Calu3 (cell line): ENCODE measurements around the gene CFAP77. TPM values are rescaled to one million over a fixed set of nuclear protein-coding genes. Genes with fewer than 3 reads are reported as not detected.

Source experiments
- BruUV-seq: library from RNA; stranded (reverse); fragments of 400-500 nt; replicated peaks from 2 replicates; lab custom pipeline; 2021; lab: Mats Ljungman, UMichigan
- CTCF ChIA-PET: fragments of 300-600 bp; sonication (Branson Sonifier 250); formaldehyde crosslinking; loops from one replicate; lab custom pipeline; 2022; ENCODE audit warnings: antibody characterized with exemption; lab: Charles Lee
- DNase-seq: peaks from one replicate; pipeline ENCODE4 v3.0.0; 2022
- H3K27ac Mint-ChIP-seq: one replicate; pipeline ENCODE4 v1.8.0; 2022; ENCODE audit warnings: mixed read lengths; ENCODE audit not compliant: unreplicated experiment
- H3K27me3 Mint-ChIP-seq: one replicate; pipeline ENCODE4 v1.8.0; 2022; ENCODE audit warnings: mixed read lengths; ENCODE audit not compliant: unreplicated experiment
- H3K36me3 Mint-ChIP-seq: one replicate; pipeline ENCODE4 v1.8.0; 2022; ENCODE audit warnings: mild to moderate bottlenecking, moderate library complexity, mixed read lengths; ENCODE audit not compliant: insufficient read depth, unreplicated experiment
- H3K4me1 Mint-ChIP-seq: one replicate; pipeline ENCODE4 v1.8.0; 2022; ENCODE audit warnings: mild to moderate bottlenecking, low read depth, mixed read lengths; ENCODE audit not compliant: unreplicated experiment
- H3K4me3 Mint-ChIP-seq: one replicate; pipeline ENCODE4 v1.8.0; 2022; ENCODE audit warnings: mild to moderate bottlenecking, low read depth, moderate library complexity, mixed read lengths; ENCODE audit not compliant: unreplicated experiment
- H3K9me3 Mint-ChIP-seq: one replicate; pipeline ENCODE4 v1.8.0; 2022; ENCODE audit warnings: low read depth, mixed read lengths; ENCODE audit not compliant: unreplicated experiment
- intact Hi-C: fragments of 100-400 bp; cut with micrococcal nuclease; formaldehyde crosslinking; loops from one replicate; pipeline ENCODE4 v1.10.0; 2022; ENCODE audit not compliant: unreplicated experiment
- total RNA-seq: library from RNA; stranded (reverse); gene quantifications from 2 replicates; pipeline ENCODE4 v1.2.3, GENCODE V29; 2022
- TF ChIP-seq, protein P1 (sequence below): fragments of 200-600 bp; IDR thresholded peaks from one replicate; pipeline ENCODE4 v1.8.0; 2022; ENCODE audit warnings: antibody characterized with exemption; ENCODE audit not compliant: unreplicated experiment

Gene CFAP77
- total RNA-seq, 1 experiment from 2014 or later = not detected

DNA sequence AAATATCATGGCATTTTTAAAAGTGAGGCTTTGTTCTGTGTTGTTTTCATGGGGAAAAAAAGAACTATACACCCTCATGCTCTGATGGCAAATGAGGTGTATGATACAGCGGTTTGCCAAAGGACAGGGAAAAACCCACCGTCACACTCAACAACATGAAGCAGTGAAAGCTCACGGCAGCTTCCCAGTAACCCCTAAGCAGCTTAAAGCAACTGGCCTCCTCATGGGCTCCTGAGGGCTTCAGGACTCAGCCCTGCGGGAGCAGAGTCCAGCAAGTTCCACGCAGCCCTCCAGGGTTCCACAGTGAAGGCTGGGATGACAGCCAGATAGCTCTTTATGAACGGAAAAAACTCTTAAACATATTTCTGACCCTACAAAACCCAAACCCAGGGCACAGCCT is 185.3 kb downstream of the CFAP77 start:
- no peaks in the 10 kb centered on the region for H3K9me3 Mint-ChIP-seq
- H3K4me1 Mint-ChIP-seq = peaks cover 8% of the 10 kb centered on the region
- no peak overlapping the region for H3K27ac Mint-ChIP-seq
- H3K27me3 Mint-ChIP-seq = peaks cover 5% of the 10 kb centered on the region
- TF ChIP-seq, protein P1, sequence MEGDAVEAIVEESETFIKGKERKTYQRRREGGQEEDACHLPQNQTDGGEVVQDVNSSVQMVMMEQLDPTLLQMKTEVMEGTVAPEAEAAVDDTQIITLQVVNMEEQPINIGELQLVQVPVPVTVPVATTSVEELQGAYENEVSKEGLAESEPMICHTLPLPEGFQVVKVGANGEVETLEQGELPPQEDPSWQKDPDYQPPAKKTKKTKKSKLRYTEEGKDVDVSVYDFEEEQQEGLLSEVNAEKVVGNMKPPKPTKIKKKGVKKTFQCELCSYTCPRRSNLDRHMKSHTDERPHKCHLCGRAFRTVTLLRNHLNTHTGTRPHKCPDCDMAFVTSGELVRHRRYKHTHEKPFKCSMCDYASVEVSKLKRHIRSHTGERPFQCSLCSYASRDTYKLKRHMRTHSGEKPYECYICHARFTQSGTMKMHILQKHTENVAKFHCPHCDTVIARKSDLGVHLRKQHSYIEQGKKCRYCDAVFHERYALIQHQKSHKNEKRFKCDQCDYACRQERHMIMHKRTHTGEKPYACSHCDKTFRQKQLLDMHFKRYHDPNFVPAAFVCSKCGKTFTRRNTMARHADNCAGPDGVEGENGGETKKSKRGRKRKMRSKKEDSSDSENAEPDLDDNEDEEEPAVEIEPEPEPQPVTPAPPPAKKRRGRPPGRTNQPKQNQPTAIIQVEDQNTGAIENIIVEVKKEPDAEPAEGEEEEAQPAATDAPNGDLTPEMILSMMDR = no peak
- intact Hi-C loops = no loop called here
- H3K36me3 Mint-ChIP-seq = peaks cover 10% of the 10 kb centered on the region
- no peak overlapping the region for H3K4me3 Mint-ChIP-seq
- DNase-seq = no peak
- BruUV-seq = no TSS peak
- CTCF ChIA-PET = no interaction called here

- H3K4me1 Mint-ChIP-seq = peaks cover 8% of the 10 kb centered on the region
- H3K27ac Mint-ChIP-seq = no peak overlapping the region
- H3K27me3 Mint-ChIP-seq = no peaks in the 10 kb centered on the region
- H3K36me3 Mint-ChIP-seq = peaks cover 10% of the 10 kb centered on the region
- no peak overlapping the region for H3K4me3 Mint-ChIP-seq
- TF ChIP-seq, protein P1 = no peak
- no TSS peak for BruUV-seq
- CTCF ChIA-PET = no interaction called here
- no peak for DNase-seq
- intact Hi-C loops = no loop called here
- no peaks in the 10 kb centered on the region for H3K9me3 Mint-ChIP-seq
Measured at GRCh38 chr9:132596200-132596599, 186.2 kb downstream of the CFAP77 start.

DNA sequence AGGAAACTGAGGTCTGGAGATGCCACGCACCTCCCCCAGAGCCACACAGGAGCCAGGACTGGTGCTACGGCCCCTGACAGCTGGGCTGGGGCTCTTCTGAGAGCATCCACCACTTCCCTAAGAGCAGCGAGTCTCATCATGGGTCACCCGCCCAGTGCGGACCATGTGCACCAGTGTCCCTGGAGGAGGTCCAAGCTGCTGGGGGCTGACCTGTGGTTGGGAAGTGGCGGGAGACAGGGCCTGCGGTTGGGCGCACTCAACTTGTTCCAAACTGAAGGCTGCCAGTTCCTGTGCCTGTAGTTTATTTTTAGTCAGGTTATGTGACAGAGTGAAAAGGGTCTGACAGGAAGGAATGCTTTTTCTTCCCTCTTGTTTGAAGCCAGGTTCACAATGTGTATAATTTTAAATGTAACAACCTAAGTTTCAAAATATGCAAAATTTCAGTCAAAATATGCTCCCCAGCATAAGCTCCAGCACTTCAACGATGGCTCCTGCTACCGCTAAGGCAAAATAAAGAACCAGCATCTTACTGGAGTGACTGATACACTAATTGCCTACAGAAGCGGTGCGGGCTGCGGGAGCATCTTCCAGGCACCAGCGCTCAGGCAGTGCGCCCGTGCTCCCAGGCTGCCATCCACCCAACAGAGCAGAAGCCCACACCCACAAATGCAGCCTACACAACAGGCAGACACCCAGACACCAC is 187.2 kb downstream of the CFAP77 start:
- Mint-ChIP-seq H3K27me3 (no peaks in the 10 kb centered on the region), H3K4me1 (peaks cover 8% of the 10 kb centered on the region), H3K4me3 (no peak overlapping the region), H3K36me3 (peaks cover 10% of the 10 kb centered on the region), H3K27ac (no peak overlapping the region), H3K9me3 (no peaks in the 10 kb centered on the region)
- intact Hi-C loops = no loop called here
- TF ChIP-seq, protein P1 = no peak
- DNase-seq = no peak
- no TSS peak for BruUV-seq
- CTCF ChIA-PET = no interaction called here

DNA sequence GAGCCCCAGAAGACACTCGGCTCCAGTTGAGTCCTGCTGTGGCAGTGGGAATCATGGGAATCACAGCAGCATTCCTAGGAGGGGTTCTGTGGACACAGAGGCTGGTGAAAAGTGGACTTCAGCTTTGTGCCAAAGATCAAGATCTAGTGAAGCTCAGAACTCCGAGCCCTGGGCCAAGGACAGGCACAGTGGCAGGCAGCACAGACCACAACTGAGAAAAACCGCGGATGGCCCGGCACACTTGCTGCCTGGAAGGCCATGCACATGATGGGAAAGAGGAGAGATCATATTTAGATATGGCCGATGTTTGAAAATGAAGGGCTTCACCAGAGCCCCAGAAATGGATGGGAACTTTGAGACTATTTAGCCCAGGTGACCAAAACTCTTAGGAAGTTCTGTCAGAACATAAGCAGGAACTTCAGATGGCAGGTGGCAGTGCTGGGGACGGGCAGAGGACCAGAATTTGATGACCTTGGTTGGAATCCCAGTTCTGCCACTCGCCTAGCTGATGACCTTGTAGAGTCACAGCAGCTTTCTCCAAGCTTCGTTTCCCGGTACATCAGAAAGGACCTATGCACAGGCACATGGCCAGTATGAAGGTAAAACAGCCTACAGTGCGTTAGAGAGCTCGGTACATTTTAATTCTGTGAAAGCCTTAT is 190.4 kb downstream of the CFAP77 start:
- intact Hi-C loops = no loop called here
- BruUV-seq = no TSS peak
- TF ChIP-seq, protein P1 = no peak
- Mint-ChIP-seq H3K9me3 (no peaks in the 10 kb centered on the region), H3K27me3 (no peaks in the 10 kb centered on the region), H3K27ac (no peak overlapping the region), H3K4me3 (no peak overlapping the region), H3K36me3 (peaks cover 12% of the 10 kb centered on the region), H3K4me1 (peaks cover 8% of the 10 kb centered on the region)
- no peak for DNase-seq
- CTCF ChIA-PET = interaction anchor here (0.5 to 0.6 kb wide), 2 partner anchors 78 to 161 kb away, joined by 3 to 5 read pairs; no protein-coding TSS in a partner anchor
